NCI-H1694 treated with DMSO at 0.1 percent for 48 hours (cell line): ENCODE measurements around the gene SPCS1.
"Not testable (repeated sequence)": the region's sequence is repeated elsewhere in the genome, so short reads cannot be mapped to it uniquely, and the experiment has no call there.

Source experiments
- DNase-seq: peaks from one replicate; lab custom pipeline; 2025; lab: John Stamatoyannopoulos, UW

Gene SPCS1

GRCh38 chr3:52694528-52695189 lies 11.2 kb upstream of the SPCS1 start:
- no peak for DNase-seq

- no peak for DNase-seq
Measured at GRCh38 chr3:52695798-52696671, 9.9 kb upstream of the SPCS1 start.

GRCh38 chr3:52696830-52697631 lies 8.9 kb upstream of the SPCS1 start:
- DNase-seq, result no peak

GRCh38 chr3:52697632-52697965 lies 8.3 kb upstream of the SPCS1 start:
- no peak for DNase-seq

- DNase-seq, result no peak
Measured at GRCh38 chr3:52703341-52703740, 2.6 kb upstream of the SPCS1 start.

GRCh38 chr3:52704611-52705437 lies 1.1 kb upstream of the SPCS1 start:
- DNase-seq, result no peak

GRCh38 chr3:52705438-52705687 lies 543 bp upstream of the SPCS1 start:
- DNase-seq, result no peak

GRCh38 chr3:52707585-52707984 lies 1.7 kb downstream of the SPCS1 start:
- no peak for DNase-seq

GRCh38 chr3:52710512-52710911 lies 4.6 kb downstream of the SPCS1 start:
- no peak for DNase-seq

GRCh38 chr3:52712291-52713212 lies 6.6 kb downstream of the SPCS1 start:
- no peak for DNase-seq

GRCh38 chr3:52714335-52715302 lies 8.7 kb downstream of the SPCS1 start:
- no peak for DNase-seq

GRCh38 chr3:52715714-52716305 lies 9.9 kb downstream of the SPCS1 start:
- no peak for DNase-seq

GRCh38 chr3:52719618-52720017 lies 13.7 kb downstream of the SPCS1 start:
- DNase-seq, result no peak

- DNase-seq, result peak; percentile 3
Measured at GRCh38 chr3:52721002-52721729, 15.3 kb downstream of the SPCS1 start.

- DNase-seq, result no peak
Measured at GRCh38 chr3:52721730-52722008, 15.8 kb downstream of the SPCS1 start.

- DNase-seq, result no peak
Measured at GRCh38 chr3:52722491-52722890, 16.6 kb downstream of the SPCS1 start.

GRCh38 chr3:52723935-52724334 lies 18.0 kb downstream of the SPCS1 start:
- DNase-seq, result no peak

- no peak for DNase-seq
Measured at GRCh38 chr3:52724511-52724910, 18.6 kb downstream of the SPCS1 start.

- not testable (repeated sequence) for DNase-seq
Measured at GRCh38 chr3:52728753-52729152, 22.8 kb downstream of the SPCS1 start.
